ENCODE results near the gene CUL7. TPM values are rescaled to one million over a fixed set of nuclear protein-coding genes. Genes with fewer than 3 reads are reported as not detected.

CUL7 gene
- total RNA-seq, 4 donors from 2014 or later, result 6.4 to 65.1 (median 18.9) TPM

GRCh38 chr6:43013843-43014433, 39.7 kb downstream of the CUL7 start, which contains the start of the genes KLHDC3 and MEA1:
KLHDC3 (plus strand) TSS chr6:43014249; CDS start chr6:43017193, 2,944 bp downstream.
MEA1 (minus strand) TSS chr6:43013946; CDS start chr6:43013813, 133 bp downstream.
- Histone ChIP-seq H3K27ac (peak within 1 kb of the TSS; percentile 85 to 89), H3K4me3 (peak within 1 kb of the TSS; percentile 68 to 99), H3K4me1 (peaks cover 0 to 8% of the 10 kb centered on the region in 2 donors), H3K36me3 (no peaks in the 10 kb centered on the region), H3K9me3 (no peaks in the 10 kb centered on the region), H3K27me3 (no peaks in the 10 kb centered on the region)
- peak; percentile 99 to 100 for DNase-seq
- intact Hi-C loops (cut with DNase I; ENCODE audit: low total_unique reads), result no loop called here
- TF ChIP-seq CTCF (IDR thresholded peaks at IDR 0.05) (peak in 2 of 4 experiments; percentile 11 to 37), POLR2A (IDR thresholded peaks at IDR 0.05) (peak; percentile 57 to 60)

DNA sequence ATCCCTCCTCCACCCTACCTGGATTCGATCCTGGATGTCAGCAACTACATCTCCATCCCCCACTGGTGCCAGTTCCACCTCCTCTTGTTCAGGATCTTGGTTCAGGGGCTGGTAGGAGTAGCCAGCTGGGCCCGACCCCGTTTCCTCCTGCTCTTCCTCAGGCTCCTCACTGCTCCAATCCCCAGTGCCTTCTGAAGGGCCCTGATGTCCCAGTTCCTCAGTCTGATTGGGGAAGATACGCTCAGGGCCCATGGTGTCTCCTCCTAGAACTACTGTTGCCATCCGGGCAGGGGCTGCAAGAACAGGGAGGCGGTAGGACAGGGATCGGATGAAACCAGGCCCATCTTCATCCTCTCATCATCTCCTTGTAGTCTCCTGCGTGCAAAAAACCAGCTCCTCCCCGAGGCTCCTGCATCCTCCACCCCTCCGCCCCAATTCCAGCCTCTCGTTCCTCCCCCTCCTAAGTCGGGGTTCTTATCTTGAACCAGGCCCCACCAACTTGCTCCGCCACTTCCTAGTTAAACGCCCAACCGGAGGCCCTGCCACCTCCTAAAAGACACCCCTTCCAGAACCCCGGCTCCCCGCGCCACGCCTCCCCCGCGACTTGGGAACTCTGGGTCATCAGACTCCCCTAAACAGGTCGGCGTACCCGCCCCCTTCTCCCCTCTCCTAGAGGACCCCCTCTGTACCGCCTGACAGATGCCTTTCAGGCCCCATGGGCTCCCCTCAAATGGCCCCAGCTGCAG, 40.4 kb downstream of the CUL7 start:
- no peaks in the 10 kb centered on the region for H3K36me3 ChIP-seq
- no peaks in the 10 kb centered on the region for H3K9me3 ChIP-seq
- no peaks in the 10 kb centered on the region for H3K27me3 ChIP-seq
- peak overlapping the region; percentile 64 to 99 for H3K4me3 ChIP-seq
- peaks cover 0 to 8% of the 10 kb centered on the region in 2 donors for H3K4me1 ChIP-seq
- TF ChIP-seq POLR2A (IDR thresholded peaks at IDR 0.05) (no peak), CTCF (IDR thresholded peaks at IDR 0.05) (no peak)
- intact Hi-C loops (cut with DNase I; ENCODE audit: low total_unique reads), result no loop called here
- no peak for DNase-seq
- H3K27ac ChIP-seq, result peak overlapping the region; percentile 75 to 85

DNA sequence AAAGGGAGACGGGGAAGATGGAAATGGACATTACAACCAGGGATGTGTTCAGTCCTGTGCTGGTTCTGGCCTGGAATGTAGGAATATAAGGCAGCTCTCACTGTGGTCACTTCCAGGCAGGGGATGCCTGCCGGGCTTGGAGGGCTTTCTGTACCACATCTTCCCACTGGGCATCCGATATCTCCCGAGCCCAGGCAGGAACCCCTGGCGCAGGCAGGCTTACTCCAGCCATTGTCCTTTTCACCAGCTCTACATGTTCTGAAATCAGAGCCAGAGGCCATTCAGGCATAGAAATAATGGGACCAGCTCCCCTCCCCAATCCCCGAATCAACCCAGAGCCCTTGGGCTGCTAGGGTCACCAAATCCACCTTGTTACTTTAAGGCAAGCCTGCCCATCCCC, 41.3 kb downstream of the CUL7 start:
- intact Hi-C loops (cut with DNase I; ENCODE audit: low total_unique reads), result no loop called here
- Histone ChIP-seq H3K4me3 (no peak overlapping the region), H3K4me1 (peaks cover 0 to 8% of the 10 kb centered on the region in 2 donors), H3K27ac (no peak overlapping the region), H3K36me3 (no peaks in the 10 kb centered on the region), H3K27me3 (no peaks in the 10 kb centered on the region), H3K9me3 (no peaks in the 10 kb centered on the region)
- no peak for DNase-seq
- TF ChIP-seq CTCF (IDR thresholded peaks at IDR 0.05) (no peak), POLR2A (IDR thresholded peaks at IDR 0.05) (no peak)

DNA sequence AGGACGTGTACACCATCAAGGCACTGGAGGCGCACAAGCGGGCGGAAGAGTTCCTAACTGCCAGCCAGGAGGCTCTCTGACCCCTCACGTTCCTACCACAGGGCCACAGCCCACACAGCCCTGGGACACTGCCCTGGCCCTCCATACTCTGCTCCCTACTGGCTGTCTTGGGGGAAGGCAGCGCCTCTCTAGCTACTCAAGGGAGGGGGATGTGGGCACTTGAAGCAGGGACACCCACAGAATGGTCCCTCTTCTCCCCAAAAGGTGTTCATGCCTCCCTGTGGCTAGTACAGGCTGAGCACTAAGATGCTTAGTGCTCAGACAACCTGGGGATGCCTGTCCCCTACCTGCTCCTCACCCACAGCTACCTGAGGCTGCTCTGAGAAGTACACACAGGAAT, 42.4 kb downstream of the CUL7 start:
- H3K27ac ChIP-seq, result no peak overlapping the region
- H3K27me3 ChIP-seq, result no peaks in the 10 kb centered on the region
- no peak for DNase-seq
- no peaks in the 10 kb centered on the region for H3K36me3 ChIP-seq
- H3K9me3 ChIP-seq, result no peaks in the 10 kb centered on the region
- TF ChIP-seq POLR2A (IDR thresholded peaks at IDR 0.05) (no peak), CTCF (IDR thresholded peaks at IDR 0.05) (no peak)
- intact Hi-C loops (cut with DNase I; ENCODE audit: low total_unique reads), result no loop called here
- H3K4me3 ChIP-seq, result no peak overlapping the region
- peaks cover 0 to 8% of the 10 kb centered on the region in 2 donors for H3K4me1 ChIP-seq

GRCh38 chr6:43009124-43009523, 44.5 kb downstream of the CUL7 start:
- H3K4me3 ChIP-seq, result no peak overlapping the region
- intact Hi-C loops (cut with DNase I; ENCODE audit: low total_unique reads), result no loop called here
- no peak overlapping the region for H3K27ac ChIP-seq

More at GRCh38 chr6:43009124-43009523, 44.5 kb downstream of the CUL7 start:
- peak in 1 of 4 experiments; percentile 13 for TF ChIP-seq CTCF (IDR thresholded peaks at IDR 0.05)
- TF ChIP-seq POLR2A (IDR thresholded peaks at IDR 0.05), result no peak
- Histone ChIP-seq H3K9me3 (no peaks in the 10 kb centered on the region), H3K27me3 (no peaks in the 10 kb centered on the region), H3K4me1 (peaks cover 0 to 8% of the 10 kb centered on the region in 2 donors), H3K36me3 (no peaks in the 10 kb centered on the region)
- DNase-seq, result no peak
